ENCODE measurements around the gene GARNL3.

- TF ChIP-seq CTCF (conservative IDR thresholded peaks at IDR 0.05; ENCODE audit: low read depth in 2 of 2) (no peak), STAT1 (IDR thresholded peaks at IDR 0.05; ENCODE audit: unreplicated experiment) (no peak), CREB1 (CRISPR knock-in tag; IDR thresholded peaks at IDR 0.05; ENCODE audit: low read depth) (no peak), EZH2phosphoT487 (IDR thresholded peaks at IDR 0.05; ENCODE audit: unreplicated experiment) (no peak), EZH2 (IDR thresholded peaks at IDR 0.05; ENCODE audit: low read depth, unreplicated experiment) (no peak), REST (IDR thresholded peaks at IDR 0.05; ENCODE audit: unreplicated experiment) (no peak), POLR2AphosphoS5 (IDR thresholded peaks at IDR 0.05; ENCODE audit: low read depth) (no peak), JUNB (IDR thresholded peaks at IDR 0.05; ENCODE audit: unreplicated experiment) (no peak), ETS1 (IDR thresholded peaks at IDR 0.05) (no peak), ZNF114 (CRISPR knock-in tag; IDR thresholded peaks at IDR 0.05) (no peak), ZNF331 (CRISPR knock-in tag; IDR thresholded peaks at IDR 0.05; ENCODE audit: low read depth) (no peak), ZNF462 (CRISPR knock-in tag; IDR thresholded peaks at IDR 0.05) (no peak), NANOG (IDR thresholded peaks at IDR 0.05; ENCODE audit: borderline replicate concordance) (no peak)
Observed at GRCh38 chr9:127250896-127251391, 13.6 kb upstream of the GARNL3 start.
